Retina (tissue), 1 donor: ENCODE data around the gene CGRRF1.

Source experiments
- DNase-seq: peaks from one replicate; pipeline ENCODE4 v3.0.0-alpha.2; 2016

Gene CGRRF1

GRCh38 chr14:54509546-54510501 lies at the start of gene CGRRF1:
Gene CGRRF1, plus strand, starts transcription at chr14:54509906. Its CDS starts 54 bp downstream, at chr14:54509960.
- DNase-seq = peak; percentile 98

- DNase-seq = no peak
Measured at GRCh38 chr14:54462048-54462447, 47.7 kb upstream of the CGRRF1 start.

- DNase-seq = peak; percentile 11
Measured at GRCh38 chr14:54465654-54466053, 44.1 kb upstream of the CGRRF1 start.

GRCh38 chr14:54467280-54467679 lies 42.4 kb upstream of the CGRRF1 start:
- DNase-seq = no peak

GRCh38 chr14:54470701-54471100 lies 39.0 kb upstream of the CGRRF1 start:
- DNase-seq = no peak

- no peak for DNase-seq
Measured at GRCh38 chr14:54471641-54472040, 38.1 kb upstream of the CGRRF1 start.

- DNase-seq = no peak
Measured at GRCh38 chr14:54472315-54472714, 37.4 kb upstream of the CGRRF1 start.

GRCh38 chr14:54474232-54474793 lies 35.4 kb upstream of the CGRRF1 start:
- DNase-seq = no peak

- no peak for DNase-seq
Measured at GRCh38 chr14:54475187-54475899, 34.4 kb upstream of the CGRRF1 start.

GRCh38 chr14:54475911-54476310 lies 33.8 kb upstream of the CGRRF1 start:
- no peak for DNase-seq

- DNase-seq = no peak
Measured at GRCh38 chr14:54478636-54479215, 31.0 kb upstream of the CGRRF1 start.

GRCh38 chr14:54480830-54481562 lies 28.7 kb upstream of the CGRRF1 start:
- DNase-seq = no peak

- no peak for DNase-seq
Measured at GRCh38 chr14:54481695-54482094, 28.0 kb upstream of the CGRRF1 start.

GRCh38 chr14:54483073-54483745 lies 26.5 kb upstream of the CGRRF1 start:
- no peak for DNase-seq

- no peak for DNase-seq
Measured at GRCh38 chr14:54483846-54484245, 25.9 kb upstream of the CGRRF1 start.

GRCh38 chr14:54486685-54487084 lies 23.0 kb upstream of the CGRRF1 start:
- no peak for DNase-seq

GRCh38 chr14:54487771-54488170 lies 21.9 kb upstream of the CGRRF1 start:
- peak; percentile 26 for DNase-seq

GRCh38 chr14:54488318-54488645 lies 21.4 kb upstream of the CGRRF1 start:
- no peak for DNase-seq

GRCh38 chr14:54488646-54489317 lies 20.9 kb upstream of the CGRRF1 start, which contains the start of gene GMFB:
Gene GMFB, minus strand, starts transcription at chr14:54488980. Its CDS starts 53 bp downstream, at chr14:54488927.
- DNase-seq = peak; percentile 98

GRCh38 chr14:54489318-54489683 lies 20.4 kb upstream of the CGRRF1 start:
- no peak for DNase-seq

GRCh38 chr14:54489731-54490444 lies 19.8 kb upstream of the CGRRF1 start:
- no peak for DNase-seq
